Cerebellar cortex (tissue), 1 donor: ENCODE results near the gene SIGLEC10.
A peak's percentile ranks its signal among the peaks of the same experiment; 100 is the strongest.

Experiments
- DNase-seq: peaks from one replicate; pipeline ENCODE4 v3.0.0-alpha.2; 2015; ENCODE audit warnings: low spot score

Gene SIGLEC10

DNA sequence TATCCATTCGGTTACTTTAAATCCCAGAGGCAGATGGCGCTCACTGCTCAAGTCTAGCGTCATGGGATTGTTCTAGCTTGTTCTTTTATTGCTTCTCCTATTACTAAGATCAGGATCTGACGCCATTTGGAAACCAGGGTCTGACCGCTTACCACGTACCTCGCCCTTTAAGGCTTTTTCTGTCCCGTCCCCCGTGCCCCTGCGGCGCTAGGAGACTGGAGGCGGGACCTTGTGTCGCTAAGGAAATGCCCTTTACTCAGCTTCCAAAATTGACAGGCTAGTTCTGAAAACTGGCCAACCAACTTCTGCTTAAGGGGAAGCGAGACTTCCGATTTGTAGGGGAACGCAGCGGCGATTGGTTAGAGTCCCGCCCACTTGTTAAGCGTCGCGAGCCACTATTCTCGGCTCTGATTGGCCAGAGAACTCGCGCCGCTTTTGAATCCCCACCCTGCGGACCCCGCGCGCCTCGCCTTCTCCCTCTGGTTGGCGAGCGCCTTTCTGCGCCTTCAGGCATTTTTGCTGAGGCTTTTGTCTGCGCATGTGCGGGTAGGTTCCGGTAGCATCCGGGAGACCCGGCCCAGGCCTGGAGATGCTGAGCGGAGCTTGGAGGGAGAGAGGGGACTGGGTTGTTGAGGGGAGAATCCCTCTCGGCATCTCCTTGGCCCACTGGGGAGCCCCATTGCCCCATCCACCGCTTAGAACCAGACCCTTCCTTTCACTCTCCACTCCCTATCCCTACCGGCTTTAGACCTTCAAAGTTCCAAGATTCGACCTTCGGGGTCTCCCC, 23.2 kb downstream of the SIGLEC10 start:
- peak; percentile 100 for DNase-seq

DNA sequence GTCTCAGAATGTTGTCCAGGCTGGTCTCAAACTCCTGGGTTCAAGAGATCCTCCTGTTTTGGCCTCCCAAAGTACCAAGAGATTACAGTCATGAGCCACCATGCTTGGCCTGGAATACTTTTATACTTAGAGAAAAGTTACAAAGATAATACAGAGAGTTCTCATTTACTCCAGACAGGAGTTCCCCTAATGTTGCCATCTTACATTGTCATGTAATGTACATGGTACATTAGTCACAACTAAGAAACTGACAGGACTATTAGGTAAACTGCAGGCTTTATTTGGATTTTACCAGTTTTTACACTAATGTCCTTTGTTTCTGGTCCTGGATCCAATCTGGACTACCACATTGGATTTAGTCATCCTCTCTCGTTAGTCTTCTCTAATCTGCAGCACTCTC, 24.7 kb downstream of the SIGLEC10 start:
- DNase-seq, result no peak

DNA sequence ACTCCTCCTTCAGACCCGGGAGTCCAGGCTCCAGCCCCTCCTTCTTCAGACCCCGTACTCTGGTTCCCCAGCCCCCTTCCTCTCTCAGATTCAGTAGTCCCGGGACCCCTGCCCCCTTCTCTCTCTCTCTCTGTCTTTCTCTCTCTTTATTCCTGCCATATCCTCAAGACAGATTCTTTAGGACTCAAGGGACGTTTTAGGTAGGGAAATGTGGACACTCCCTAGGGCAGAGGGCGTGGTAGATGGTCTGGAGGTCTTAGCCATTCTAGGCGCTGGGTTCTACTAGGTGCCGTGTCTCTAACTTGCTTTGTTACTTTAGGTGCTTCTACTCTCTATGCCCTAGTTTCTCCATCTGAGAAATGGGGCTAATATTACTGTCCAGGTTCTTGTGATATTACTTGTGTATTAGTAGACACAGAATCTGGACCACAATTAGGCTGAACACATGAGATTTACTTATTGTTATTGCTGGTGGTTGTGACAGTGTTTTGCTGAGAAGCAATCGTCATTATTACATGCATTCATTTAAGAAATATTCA, 26.3 kb downstream of the SIGLEC10 start:
- no peak for DNase-seq

DNA sequence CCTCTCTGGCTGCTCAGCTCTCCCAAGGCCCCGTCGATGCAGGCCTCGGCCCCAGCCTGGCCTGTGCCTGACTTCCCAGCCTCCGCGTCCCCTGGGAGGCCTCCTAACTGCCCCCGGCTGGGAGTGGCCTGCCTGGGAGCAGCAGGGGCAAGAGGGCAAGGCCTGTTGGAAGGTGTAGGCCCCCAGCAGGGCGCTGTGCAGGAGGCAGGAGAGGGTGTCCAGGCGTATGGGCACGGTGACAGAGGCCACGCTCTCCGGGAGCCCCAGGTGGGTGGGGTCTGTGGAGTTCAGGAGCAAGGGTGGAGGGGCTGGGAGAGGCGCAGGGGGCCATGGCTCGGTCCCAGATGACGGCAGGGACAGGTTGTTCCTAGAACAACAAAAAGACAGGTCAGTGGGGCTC, 28.3 kb downstream of the SIGLEC10 start:
- DNase-seq, result no peak

DNA sequence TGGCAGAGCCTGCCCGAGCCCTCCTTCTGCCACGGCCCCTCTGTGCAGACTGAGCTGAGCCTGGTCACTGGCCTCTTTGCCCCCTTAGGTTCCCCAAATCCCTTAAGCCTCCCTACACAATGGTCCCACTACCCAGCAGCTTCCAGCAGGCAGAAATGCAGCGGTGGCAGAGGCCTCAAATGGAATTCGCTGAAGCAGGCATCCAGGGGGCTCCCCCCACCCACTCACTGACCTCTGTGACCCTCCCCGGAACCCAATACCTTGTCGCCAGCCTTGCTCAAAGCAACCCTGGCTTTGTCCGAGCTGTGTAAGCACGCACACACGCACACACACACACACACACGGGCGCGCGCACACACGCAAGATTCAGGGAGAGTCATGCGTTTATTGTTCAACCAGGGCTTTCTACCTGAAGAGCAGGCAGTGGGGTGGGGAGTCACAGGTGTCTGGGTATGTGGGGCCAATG, 29.5 kb downstream of the SIGLEC10 start, which contains the start of gene LIM2:
LIM2 (minus strand) TSS at position 51 of the 466 bp plus-strand sequence. CDS start 531 bp downstream, outside the sequence.
- no peak for DNase-seq

DNA sequence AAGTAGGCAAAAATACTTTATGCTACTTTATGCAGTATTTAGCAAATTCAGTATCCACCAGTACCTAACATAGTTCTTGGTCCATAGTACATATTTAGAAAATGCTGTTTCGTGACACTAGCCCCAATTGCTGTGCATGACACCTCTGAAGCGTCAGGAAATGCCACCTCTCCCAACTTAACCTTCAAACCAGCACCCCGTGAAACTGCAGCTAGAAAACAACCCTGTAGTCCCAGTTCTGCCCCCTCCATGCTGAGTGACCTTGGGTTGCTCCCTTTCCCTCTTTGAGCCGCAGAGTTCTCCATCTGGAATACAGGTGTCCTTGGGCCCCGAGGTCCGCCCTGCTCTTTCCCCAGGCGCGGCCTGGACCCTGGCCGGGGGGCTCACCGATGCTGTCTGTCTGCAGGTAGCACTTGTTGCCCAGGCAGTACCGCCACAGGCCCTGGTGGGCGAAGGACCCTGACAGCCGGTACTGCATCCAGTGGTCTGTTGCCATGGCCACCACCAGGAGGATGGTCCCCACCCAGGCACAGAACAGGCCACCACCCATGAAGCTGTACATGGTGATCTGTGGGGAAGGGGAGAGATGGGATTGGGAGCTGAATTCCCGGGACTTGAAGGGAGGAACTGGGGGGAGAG, 30.4 kb downstream of the SIGLEC10 start:
- no peak for DNase-seq

DNA sequence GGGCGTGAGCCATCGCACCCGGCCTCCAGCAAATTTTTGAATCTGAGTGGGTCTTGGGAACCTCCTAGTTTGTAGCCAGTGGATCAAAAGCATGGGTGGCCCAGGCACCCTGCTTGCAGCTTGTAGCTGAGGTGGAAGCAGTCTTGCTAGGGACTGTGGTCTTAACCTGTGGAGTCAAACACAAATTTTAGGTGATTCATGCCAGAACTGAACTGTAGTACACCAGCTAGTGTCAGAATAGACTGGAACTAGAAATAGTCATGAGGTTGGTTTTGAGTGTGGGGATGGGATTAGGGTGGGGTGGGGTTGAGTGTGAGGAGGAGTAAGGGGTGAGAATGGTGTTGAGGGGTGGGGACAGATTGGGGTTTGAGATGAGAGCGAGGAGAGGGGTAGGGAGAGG, 35.4 kb downstream of the SIGLEC10 start:
- no peak for DNase-seq

DNA sequence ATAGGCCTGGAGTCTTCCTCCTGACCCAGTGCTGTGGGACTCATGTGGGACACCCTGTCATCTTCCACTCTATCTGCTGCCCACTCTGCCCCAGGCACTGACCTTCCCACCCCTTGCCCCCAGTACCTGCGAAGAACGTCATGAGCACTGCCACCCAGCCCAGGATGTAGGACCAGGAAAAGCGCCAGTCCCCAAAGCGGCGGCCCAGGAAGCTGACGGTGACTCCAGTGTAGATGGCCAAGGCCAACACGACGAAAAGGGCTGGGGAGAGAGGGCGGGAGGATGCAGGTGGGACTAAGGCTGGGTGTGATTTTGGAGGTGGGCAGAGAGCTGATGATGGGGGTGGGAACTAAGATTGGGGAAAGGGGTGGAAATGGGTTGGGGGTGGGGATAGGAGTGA, 37.1 kb downstream of the SIGLEC10 start:
- no peak for DNase-seq

DNA sequence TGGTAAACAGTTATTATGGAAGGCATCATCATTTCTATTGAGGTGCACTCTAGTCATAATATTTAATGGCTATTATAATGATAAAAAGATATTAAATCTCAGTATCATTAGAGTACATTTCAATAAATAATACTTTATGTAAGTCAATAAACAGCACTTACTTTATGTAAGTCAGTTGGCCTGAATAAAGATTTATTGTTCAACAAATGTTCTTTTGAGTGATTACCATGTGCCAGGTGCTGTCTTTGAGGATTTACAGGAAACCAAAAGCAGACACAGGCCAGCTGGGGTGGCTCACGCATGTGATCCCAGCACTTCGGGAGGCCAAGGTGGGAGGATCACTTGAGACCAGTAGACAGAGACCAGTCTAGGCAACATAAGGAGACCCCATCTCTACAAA, 40.0 kb downstream of the SIGLEC10 start:
- DNase-seq, result no peak

DNA sequence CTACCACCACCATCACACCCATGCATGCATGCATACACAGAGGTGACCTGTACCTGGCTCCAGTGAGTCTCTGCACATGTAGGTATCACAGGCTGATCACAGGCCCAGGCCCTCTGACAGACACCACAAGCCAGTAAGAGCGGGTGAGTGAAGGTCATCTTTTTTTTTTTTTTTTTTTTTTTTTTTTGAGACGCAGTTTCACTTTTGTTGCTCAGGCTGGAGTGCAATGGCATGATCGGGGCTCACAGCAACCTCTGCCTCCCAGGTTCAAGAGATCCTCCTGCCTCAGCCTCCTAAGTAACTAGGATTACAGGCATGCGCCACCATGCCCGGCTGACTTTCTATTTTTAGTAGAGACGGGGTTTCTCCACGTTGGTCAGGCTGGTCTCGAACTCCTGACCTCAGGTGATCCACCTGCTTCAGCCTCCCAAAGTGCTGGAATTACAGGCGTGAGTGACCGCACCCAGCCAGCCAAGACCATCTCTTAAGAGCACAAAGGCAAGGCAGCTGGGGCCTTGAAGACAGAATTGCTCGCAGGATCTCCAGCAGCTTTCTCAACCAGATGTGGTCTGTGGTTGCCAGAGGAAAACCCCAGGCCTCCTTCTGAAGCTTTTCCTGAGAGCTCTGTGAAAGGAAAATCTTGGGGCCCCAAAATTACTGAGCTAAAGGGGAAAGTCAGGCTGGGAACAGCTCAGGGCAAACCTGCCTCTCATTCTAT, 41.8 kb downstream of the SIGLEC10 start:
- DNase-seq, result no peak

DNA sequence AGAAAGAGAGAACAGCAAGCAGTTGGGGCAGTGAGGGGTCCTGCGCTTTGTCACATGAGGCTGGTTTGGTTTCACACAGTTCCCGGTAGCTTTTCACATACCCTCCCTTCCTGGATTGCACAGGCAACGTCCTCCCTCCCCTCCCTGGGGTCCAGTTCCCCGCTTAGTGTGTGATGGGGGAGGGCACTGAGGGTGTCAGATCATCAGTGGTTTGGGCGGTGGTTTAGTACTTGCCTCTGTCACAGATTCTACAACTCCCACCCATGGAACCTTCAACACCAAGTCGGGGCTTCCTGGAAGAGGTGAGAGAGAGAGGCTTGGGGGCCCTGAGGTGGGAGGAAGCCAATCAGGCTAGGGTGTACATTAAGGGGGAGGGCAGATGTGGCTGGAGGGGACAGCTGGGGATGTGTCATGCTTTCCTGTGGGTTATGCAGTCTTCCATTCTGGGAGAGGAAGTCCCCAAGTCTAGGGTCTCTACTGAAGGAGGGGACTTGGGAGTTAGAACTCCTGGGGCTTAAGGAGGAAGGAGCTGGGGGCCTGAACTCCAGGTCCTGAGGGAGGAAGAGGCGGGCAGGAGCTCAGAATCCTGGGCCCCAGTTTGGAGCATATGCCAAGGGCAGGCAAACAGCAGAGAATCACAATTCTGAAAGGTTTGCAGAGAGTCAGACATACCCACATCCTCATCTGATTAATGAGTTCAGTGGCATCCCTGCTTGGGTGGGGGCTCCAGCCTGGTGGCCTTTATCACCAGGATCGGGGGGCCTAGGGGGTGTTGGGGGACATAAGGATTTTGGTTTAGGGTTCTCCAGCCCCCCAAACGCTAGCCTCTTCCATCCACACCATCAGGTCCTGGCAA, 44.6 kb downstream of the SIGLEC10 start, which contains the start of gene NKG7:
NKG7 (minus strand) TSS at position 6 of the 856 bp plus-strand sequence. CDS start 119 bp downstream, outside the sequence.
- DNase-seq, result no peak

DNA sequence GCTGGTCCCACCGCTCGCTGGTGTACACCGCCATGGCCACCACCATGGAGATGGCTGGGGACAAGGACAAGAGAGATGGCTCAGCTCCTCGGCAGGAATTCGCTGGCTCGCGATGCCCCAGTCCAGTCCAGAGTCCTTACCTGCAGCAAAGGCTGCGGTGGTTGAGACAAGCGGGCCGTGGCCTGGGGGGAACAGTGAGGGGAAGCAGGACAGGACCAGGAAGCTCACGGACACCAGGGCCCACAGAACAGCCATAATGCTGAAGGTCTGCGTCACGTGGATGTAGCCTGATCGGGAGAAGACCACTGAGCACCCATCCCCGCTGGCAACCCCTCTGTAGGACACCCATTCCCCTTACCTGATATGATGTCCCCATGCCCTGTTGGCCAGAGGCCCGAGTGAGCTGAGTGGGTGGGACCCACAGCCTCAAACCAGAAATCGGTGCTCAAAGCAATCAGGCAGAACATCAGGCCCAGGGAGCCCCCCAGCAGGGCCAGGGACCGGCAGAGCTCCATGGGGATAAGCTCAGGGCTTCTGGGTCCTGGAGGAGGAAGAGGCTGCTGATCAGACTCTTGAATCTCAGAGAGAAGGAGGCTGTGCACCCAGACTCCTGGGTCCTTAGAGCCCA, 45.3 kb downstream of the SIGLEC10 start:
- no peak for DNase-seq

DNA sequence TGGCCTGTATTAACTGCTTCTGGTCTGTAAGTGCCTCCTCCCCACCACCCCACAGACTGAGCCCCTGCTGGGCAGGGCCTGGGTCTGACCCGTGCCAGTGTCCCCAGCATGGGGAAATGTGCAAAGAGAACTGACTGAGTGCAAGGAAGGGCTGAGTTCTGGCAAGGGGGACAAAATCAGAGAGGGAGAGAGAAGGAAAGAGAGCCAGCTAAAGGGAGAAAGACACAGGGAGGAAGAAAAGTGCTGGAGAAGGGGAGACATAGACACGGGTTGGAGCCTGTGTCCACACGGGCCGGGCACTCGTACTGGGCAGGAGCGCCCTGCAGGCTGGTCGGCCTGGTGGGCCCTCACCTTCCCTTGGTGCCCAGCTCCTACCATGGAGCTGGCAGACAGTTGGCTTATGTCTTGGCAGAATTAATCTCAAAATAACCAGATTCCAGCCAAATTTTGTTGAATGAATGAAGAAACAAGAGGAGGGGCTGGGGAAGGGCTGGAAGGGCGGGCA, 46.2 kb downstream of the SIGLEC10 start:
- DNase-seq, result no peak

DNA sequence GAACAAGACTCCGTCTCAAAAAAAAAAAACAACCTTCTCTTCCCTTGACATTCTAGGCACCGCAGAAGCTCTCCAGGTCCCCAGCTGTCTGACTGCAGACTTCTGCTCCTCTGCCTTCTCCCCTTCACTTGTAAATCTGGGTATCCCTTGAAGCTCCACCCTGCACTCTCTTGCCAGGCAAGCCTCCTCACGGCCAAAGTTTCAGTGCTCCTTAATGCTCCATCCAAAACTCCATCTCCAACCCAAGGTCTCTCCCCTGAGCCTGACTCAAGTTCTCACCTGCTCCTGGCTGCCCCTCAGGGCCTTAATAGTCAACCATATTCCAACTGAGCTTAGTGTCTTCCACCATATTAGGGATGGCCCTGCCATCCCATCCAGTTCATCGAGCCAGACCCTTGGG, 47.2 kb downstream of the SIGLEC10 start:
- DNase-seq, result no peak

DNA sequence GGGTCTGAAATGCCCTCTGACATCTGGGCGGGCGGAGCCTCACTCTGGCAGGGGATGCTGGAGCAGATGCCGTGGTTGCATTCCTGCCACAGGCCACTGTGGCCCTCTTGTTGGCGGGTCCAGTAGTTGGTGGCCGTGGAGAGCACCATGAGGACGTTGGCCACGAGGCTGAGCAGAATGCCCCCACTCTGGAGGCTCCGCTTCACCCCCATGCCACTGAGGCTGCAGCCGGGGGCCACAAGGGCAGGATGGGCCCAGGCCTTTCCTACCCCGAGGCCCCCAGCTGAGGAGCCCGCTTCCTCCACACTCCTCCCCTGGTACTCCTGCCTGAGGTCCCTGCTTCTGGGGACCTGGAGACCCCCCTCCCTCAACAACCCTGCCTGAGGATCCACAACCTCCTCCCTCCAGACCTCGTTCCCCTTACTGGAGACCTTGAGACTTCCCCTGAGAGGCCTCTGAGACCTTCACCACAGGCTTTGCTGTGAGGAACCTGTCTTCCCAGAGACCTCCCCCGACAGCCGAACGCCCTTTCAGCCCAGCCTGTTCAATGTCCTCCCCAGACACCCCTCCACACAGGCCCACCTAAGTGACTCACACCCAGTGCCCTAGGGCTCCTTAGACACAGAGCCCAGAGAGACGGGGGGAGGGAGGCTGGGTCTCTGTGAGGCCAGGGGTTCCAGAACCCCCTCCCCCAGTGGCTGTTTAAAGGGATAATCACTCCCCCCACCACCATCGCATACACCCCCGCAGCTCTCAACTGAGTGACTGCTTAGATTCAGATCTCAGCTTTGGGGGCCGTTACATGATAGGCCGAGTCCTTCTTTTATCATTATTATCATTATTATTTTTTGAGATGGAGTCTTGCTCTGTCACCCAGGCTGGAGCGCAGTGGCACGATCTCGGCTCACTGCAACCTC, 48.8 kb downstream of the SIGLEC10 start, which contains the start of gene CLDND2:
CLDND2 (minus strand) TSS at position 638 of the 917 bp plus-strand sequence; CDS start at position 212, 426 bp downstream.
- no peak for DNase-seq

DNA sequence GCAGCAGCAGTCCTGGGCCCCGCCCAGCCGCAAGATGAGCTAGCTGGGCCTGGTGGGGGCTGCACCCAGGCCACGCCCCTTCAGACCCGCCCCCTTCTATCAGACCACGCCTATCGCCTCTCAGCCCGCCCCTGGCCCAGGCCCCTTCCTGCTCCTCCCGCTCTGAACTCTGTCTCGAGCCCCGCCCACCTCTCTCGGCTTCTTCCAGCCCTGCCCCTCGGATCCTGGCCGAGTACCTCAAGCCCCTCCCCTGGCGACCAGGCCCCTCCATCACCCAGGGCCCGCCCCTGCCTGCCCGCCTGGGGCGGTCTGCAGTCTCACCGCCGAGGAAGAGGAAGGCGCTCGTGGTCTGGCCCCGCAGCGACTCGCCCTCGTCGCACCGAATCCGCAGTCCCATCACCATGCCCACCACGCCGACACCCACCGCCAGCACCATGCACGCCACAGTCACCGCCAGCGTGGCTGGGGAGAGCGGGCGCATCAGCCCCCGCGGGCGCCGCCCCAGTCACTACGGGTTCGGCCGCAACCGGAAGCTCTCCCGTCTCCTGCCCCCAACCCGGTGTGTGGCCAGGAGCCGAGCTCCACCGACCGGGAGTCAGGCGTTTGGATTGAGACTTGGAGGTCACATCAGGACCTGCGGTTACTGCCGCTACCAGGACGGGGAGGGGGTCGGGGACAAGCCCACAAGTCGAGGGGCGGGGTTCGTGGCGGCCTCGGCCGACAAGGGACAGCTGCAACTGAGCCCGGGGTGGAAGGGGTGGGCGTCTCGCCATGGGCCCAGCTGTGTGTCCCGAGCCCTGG, 49.7 kb downstream of the SIGLEC10 start:
- peak; percentile 98 for DNase-seq

DNA sequence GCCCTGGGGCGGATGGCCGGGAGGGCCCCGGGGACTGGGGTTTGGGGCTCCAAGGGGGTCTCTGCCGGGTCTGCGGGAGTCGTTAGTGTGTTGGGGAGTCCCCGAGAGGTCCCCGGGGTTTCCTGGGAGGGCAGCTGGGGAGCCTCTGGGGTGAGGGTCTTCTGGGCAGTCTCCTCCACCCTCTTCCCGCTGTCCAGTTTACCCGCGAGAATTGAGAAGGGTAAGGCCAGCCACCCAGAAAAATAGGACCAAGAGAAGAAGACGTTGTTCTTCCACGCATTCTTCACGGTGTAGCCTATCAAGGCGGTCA, 50.2 kb downstream of the SIGLEC10 start:
- DNase-seq, result no peak

DNA sequence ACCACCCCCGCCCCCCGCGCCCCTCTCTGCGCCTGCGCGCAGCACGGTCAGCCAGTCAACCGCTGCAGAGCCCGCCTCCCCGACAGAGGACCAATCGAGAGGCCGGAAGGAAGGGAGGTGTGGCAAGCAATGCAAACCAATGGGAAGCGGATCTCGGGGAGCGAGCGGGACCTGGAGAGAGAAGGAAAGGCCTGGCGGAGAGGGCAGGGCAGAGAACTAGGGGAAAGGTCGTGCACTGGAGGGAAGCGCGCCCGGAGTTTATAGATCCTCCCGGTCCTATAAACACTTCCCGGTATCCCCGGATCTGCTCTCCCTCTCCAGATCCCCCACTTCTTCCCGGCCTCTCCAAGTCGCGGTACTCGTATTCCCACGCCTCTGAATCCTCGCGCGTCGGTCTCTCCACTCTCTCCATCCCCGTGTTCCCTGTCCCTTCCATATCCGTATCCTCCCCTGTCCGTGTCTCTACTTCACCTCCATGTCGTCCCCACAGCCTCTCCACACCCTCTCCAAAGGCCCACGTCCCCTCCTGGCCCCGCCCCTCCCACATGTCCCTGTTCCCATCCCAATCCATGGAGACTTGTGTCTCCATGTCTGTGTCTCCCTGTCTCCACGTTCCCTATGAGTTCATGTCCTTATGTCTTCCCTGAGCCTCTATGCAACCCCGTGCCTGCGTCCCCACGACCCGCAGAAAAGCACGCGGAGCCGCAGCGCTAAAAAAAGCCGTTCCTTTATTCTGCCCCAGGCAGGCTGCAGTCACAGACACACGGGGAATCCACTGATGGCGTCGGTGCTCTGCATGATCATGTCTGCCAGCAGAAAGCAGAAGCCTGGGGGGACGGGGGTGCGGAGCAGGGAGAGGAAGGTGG, 50.8 kb downstream of the SIGLEC10 start:
- DNase-seq, result peak; percentile 99
